ENCODE data around the gene GPR62. TPM values are rescaled to one million over a fixed set of nuclear protein-coding genes. Genes with fewer than 3 reads are reported as not detected.
A peak's percentile ranks its signal among the peaks of the same experiment; 100 is the strongest.
"Not testable (repeated sequence)": the region's sequence is repeated elsewhere in the genome, so short reads cannot be mapped to it uniquely, and the experiment has no call there.

GPR62 gene, protein sequence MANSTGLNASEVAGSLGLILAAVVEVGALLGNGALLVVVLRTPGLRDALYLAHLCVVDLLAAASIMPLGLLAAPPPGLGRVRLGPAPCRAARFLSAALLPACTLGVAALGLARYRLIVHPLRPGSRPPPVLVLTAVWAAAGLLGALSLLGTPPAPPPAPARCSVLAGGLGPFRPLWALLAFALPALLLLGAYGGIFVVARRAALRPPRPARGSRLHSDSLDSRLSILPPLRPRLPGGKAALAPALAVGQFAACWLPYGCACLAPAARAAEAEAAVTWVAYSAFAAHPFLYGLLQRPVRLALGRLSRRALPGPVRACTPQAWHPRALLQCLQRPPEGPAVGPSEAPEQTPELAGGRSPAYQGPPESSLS
- total RNA-seq: 0.62 TPM

DNA sequence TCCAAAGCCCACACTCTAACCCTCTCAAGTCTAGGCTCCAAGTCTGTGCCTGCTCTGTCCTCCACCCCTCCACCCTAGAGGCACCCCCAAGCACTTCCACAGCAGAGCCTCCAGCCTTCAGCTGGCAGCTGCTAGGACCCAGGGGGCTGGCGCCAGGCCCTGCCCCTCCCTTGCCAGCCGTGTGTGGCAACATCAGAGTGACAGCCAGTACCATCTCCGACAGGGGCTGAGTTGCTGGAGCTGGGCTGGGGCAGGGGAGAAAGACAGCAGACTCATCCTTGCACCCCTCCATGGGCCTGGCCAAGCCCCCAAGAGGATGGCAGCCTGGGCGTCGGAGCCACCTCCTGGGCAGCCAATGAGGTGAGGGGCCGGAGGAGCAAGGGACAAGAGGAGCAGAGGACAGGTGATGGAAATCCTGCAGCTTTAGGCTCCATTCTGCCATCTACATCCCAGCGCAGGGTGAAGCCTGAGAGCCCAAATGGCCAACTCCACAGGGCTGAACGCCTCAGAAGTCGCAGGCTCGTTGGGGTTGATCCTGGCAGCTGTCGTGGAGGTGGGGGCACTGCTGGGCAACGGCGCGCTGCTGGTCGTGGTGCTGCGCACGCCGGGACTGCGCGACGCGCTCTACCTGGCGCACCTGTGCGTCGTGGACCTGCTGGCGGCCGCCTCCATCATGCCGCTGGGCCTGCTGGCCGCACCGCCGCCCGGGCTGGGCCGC, at the start of gene GPR62:
Gene GPR62, plus strand, starts transcription at position 207 of the 718 bp plus-strand sequence. Its CDS starts 272 bp downstream, at position 479.
- DNase-seq: peak; percentile 73

- DNase-seq: no peak
Observed at GRCh38 chr3:51908026-51908425, 47.2 kb upstream of the GPR62 start.

- DNase-seq: no peak
Observed at GRCh38 chr3:51916418-51916817, 38.8 kb upstream of the GPR62 start.

DNA sequence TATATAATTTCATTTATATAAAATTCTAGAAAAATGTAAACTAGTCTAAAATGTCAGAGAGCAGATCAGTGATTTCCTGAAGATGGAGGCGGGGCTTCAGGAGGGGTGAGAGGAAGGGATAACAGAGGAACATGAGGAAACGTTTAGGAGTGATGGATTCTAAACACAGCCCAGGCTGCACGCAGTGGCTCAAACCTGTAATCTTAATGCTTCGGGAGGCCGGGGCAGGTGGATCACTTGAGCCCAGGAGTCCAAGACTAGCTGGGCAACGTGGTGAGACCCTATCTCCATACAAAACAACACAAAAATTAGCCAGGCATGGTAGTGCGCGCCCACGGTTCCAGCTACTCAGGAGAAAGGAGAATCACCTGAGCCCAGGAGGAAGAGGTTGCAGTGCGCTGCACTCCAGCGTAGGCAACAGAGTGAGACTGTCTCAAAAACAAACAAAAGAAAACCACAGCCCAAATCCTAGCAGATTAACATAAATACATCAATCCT, 34.1 kb upstream of the GPR62 start:
- no peak for DNase-seq

DNA sequence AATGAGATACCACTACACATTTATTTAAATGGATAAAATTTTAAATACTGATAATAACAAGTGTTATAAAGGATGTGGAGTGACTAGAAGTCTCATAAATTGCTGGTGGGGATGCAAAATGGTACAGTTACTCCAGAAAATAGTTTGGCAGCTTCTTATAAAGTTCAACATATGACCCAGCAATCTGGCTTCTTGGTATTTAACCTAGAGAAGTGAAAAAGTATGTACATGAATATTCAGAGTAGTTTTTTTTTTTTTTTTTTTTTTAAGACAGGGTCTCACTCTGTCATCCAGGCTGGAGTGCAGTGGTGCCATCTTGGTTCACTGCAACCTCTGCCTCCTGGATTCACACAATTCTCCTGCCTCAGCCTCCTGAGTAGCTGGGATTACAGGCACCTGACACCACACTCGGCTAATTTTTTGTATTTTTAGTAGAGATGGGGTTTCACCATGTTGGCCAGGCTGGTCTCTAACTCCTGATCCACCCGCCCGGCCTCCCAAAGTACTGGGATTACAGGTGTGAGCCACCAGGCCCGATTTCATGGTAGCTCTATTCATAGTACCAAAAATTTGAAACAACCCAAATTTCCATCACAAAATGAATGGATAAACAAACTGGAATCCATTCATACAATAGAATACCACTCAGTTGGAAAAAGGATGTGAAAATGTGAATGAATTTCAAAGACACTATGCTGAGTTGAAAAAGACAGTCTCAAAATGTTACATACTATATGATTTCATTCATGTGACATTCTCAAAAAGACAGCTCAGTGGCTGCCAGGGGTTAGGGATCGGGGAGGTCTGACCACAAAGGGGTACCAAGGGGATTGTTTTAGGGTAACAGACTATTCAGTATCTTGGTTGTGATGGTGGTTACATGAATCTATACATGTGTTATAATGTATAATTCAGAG, 27.9 kb upstream of the GPR62 start:
- DNase-seq: no peak

DNA sequence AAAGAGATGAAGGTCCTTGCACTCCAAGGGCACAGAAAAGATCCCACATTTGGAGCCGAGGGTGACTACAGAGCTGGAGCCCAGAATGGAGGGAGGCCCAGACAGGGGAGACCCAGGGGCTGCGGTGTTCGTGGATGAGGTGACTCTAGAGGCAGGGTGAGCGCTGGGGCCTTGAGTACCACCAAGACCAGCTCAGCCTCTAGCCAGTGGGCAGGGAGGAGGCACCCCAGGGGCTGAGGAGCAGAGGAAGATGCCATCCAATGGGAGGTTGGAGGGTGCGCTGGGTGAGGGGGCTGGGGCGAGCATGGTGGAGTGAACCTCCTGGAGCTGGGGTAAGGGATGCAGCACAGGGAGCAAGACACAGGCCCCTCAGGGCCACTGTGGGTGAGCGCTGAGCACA, 26.7 kb upstream of the GPR62 start:
- DNase-seq: no peak

DNA sequence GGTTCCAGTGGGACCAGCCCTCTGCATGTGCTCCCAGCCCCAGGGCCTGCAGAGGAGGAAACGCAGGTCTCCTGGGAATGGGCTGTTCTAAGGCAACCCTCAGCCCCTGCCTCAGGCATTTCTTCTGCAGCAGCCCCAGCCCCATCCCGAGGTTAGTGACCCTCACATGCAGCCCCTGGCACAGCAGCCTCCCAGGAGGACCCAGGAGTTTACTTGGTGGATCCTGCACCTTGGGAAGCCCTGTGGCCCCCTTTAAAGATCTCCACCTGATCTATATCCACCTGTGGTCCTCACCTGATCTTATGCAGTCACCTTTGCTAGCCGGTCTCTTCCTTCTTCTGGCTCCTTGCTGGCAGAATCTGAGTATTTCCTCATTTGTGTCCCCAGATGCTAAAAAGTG, 26.2 kb upstream of the GPR62 start:
- not testable (repeated sequence) for DNase-seq

DNA sequence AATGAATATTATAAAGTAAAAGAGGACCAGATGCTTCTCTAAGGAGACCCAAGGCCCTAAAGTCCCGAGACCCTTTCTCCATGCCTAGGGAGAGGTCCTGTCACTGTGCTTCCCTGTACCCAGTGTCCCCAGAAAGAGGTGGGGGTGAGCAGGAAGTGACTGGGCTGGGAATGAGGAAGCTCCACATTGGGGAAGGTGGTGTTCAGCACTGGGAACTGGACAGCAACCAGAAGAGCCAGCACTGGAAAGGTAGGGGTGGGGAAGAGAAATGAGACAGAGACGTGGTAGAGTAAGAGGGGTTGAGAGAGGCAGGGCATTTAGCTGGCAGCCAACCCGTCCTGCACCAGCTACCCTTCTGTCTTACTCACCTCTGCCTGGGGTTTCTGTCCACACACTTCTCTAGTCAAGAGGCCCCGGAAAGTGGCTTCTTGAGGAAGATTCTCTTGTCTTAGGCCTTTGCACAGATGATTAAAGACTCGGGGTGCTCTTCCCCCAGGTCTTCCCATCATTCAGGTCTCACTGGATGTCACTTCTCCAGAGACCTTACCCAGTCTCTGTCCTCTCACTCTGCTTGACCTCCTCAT, 25.7 kb upstream of the GPR62 start:
- DNase-seq: no peak

DNA sequence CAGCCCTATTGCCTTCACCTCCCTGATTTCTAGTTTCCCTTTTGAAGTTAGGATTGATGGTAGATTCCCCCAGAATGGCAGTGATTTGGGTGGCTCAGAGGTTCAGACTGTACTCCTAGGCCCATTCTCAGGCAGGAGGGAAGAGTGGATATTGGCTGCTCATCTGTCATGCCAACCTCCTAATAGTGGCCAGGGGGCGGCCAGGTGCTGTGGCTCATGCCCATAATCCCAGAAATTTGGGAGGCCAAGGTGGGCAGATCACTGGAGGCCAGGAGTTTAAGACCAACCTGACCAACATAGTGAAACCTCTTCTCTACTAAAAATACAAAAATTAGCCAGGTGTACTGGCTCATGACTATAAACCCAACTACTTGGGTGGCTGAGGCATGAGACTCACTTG, 24.7 kb upstream of the GPR62 start:
- DNase-seq: no peak

- DNase-seq: no peak
Observed at GRCh38 chr3:51931756-51932155, 23.4 kb upstream of the GPR62 start.

GRCh38 chr3:51932471-51933370, 22.5 kb upstream of the GPR62 start:
- DNase-seq: no peak

GRCh38 chr3:51933471-51934138, 21.6 kb upstream of the GPR62 start:
- no peak for DNase-seq

- no peak for DNase-seq
Observed at GRCh38 chr3:51934139-51934850, 20.9 kb upstream of the GPR62 start.

DNA sequence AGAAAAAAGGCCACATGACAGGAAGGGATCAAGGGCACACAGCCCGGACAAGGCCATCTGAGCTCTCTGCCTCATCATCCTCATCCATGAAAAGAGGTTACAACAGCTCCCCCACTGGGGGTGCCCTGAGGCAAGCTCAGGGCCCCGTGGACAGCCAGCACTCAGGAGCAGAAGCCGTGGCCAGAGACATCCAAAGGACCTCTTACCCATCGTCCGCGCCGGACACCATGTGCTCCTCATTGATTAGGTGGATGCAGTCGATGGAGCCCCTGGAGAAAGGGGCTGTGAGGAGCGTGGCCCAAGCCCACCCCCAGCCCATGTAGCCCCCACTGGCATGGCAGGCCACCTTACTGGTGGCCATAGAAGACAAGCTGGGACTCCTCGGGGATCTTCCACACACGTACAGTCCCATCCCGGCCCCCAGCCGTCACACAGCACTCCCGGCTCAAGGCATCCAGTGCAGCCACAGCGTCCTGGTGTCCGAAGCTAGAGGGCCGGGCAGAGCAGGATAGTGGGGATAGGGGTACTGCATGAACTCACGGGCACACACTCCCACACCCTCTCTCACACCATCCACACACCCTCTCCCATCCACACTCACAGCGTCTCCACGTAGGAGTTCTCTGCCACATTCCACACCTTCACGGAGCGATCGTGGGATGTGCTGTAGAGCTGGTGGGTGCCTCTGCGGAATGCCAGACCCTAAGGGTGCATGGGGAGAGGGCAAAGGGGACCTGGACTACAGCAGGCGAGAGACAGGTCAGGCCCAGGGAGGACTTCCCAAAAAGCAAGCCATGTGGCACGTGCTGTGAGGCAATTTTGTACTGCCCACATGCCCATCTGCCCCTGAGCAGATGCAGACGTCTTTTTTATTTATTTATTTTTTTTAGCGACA, 19.9 kb upstream of the GPR62 start:
- no peak for DNase-seq

DNA sequence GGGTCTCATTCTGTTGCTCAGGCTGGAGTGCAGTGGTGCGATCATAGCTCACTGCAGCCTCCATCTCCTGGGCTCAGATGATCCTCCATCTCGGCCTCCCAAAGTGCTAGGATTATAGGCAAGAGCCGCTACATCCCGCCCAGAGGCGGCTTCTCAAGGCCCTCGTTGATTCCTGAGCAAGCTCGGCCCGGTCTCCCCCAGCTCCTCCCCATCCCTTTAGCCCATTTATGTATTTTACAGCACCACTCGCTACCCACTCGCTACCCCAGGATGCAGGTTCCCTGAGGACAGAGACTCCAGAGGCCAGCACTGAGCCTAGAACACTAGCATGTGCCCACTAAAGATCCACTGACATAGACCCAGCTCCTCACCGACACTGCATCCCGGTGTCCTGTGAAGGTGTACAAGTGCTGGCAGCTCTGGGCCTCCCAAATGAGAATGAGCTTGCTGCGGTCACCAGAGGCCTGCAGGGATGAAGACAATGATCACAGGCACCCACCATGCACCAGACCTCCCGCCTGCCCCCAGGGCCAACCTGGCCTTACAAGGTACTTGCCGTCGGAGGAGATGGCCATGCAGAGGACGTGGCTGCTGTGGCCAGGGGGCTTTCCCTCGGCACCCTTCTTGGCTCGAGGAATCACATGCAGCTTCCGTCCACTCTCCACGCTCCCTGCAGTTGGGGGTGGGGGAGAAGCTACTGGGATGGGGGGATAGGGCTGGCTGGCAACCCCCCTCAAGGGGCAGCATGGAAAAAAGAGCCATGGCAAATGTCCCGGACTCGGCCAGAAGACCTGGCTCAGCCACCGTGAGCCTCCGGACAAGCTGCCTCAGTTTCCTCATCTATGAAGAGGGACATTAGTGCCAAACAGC, 19.1 kb upstream of the GPR62 start:
- DNase-seq: no peak

DNA sequence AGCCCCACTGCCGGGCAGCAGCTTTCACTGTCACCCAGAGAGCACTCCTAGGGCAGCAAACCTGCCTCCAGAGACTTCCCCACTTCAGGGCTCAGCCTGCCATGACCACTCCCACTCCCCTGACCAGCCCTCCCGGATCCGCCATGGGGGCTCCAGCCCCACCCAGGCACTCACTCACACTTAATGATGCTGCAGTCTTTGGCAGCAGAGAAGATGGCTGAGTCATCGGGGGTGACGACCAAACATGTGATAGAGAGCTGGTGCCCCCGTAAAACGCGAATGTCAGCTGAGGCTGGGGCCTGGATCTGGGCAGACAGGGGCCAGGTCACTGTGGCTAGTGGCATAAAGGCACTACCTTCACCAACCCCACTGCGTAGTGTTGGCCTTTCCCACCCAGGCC, 18.2 kb upstream of the GPR62 start:
- DNase-seq: no peak

- no peak for DNase-seq
Observed at GRCh38 chr3:51937611-51938450, 17.4 kb upstream of the GPR62 start.
